GM20000 (cell line): ENCODE data around the gene SUPT3H.

ENCODE experiments used
- DNase-seq: peaks from one replicate; pipeline ENCODE4 v3.0.0; 2012; ENCODE audit warnings: low spot score
- TF ChIP-seq, protein P1 (sequence below): IDR thresholded peaks from 2 replicates; pipeline ENCODE4 v1.5.1; 2012; ENCODE audit warnings: mild to moderate bottlenecking, control low read depth; ENCODE audit errors: extremely low read depth, missing control alignments

SUPT3H gene

GRCh38 chr6:44826025-44826676 lies 551.6 kb downstream of the SUPT3H start:
- TF ChIP-seq, protein P1, sequence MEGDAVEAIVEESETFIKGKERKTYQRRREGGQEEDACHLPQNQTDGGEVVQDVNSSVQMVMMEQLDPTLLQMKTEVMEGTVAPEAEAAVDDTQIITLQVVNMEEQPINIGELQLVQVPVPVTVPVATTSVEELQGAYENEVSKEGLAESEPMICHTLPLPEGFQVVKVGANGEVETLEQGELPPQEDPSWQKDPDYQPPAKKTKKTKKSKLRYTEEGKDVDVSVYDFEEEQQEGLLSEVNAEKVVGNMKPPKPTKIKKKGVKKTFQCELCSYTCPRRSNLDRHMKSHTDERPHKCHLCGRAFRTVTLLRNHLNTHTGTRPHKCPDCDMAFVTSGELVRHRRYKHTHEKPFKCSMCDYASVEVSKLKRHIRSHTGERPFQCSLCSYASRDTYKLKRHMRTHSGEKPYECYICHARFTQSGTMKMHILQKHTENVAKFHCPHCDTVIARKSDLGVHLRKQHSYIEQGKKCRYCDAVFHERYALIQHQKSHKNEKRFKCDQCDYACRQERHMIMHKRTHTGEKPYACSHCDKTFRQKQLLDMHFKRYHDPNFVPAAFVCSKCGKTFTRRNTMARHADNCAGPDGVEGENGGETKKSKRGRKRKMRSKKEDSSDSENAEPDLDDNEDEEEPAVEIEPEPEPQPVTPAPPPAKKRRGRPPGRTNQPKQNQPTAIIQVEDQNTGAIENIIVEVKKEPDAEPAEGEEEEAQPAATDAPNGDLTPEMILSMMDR, result no peak
- no peak for DNase-seq

- TF ChIP-seq, protein P1, result no peak
- DNase-seq, result no peak
These were observed 552.5 kb downstream of the SUPT3H start for GRCh38 chr6:44825273-44825672.

DNA sequence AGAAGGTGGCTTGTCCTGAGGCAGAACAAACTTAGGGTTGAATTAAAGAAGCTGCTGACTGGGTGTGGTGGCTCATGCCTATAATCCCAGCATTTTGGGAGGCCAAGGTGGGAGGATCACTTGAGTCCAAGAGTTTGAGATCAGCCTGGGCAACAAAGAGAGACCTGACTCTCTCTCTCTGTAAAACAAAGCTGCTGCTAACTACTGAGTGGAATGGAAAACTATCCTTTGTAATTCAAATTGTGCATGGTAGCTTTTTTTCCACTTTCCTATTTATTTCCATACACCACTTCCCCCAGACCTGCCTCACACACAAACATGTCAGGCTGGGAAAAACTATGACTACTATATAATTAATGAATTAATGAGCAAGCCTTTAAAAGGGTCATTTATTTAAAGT lies 553.2 kb downstream of the SUPT3H start:
- TF ChIP-seq, protein P1, result no peak
- DNase-seq, result no peak

DNA sequence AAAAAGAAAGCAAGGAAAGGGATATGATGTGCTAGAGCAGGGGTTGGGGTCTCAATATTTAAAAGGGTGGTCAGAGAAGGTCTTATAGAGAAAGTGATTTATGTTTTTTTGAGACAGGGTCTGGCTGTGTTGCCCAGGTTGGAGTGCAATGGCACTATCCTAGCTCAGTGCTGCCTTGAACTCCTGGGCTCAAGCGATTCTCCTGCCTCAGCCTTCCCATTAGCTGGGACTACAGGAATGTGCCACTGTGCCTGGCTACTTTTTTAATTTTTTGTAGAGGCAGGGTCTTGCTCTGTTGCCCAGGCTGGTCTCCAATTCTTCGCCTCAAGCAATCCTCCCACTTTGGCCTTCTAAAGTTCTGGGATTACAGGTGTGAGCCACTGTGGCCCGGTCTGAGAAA lies 557.0 kb downstream of the SUPT3H start:
- DNase-seq, result no peak
- TF ChIP-seq, protein P1, result no peak

DNA sequence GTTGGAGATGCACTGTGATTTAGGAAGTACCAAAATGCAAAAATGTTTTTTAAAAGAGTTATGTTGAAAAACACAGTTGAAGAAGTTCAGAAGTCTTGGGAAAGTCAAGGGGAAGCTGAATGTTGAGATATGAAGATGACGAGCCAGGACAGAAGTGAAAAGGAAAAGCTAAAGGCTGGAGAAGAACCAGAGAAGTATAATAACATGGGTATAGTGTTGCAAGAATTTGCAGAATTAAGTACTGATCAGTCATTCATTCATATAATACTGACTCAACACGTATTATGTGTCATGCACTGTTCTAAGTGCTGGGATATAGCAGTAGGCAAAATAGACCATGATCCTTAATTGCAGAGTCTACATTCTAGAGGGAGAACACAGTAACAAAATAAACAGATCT lies 557.4 kb downstream of the SUPT3H start:
- TF ChIP-seq, protein P1, result no peak
- no peak for DNase-seq

- DNase-seq, result no peak
- TF ChIP-seq, protein P1, result no peak
These were observed 566.3 kb downstream of the SUPT3H start for GRCh38 chr6:44811456-44811855.

GRCh38 chr6:44809258-44809657 lies 568.5 kb downstream of the SUPT3H start:
- TF ChIP-seq, protein P1, result no peak

More at GRCh38 chr6:44809258-44809657, 568.5 kb downstream of the SUPT3H start:
- no peak for DNase-seq
